NCI-H1092 (cell line): ENCODE data around the gene APLP2.

ENCODE experiments used
- DNase-seq: peaks from one replicate; lab custom pipeline; 2025; lab: John Stamatoyannopoulos, UW

The APLP2 gene

GRCh38 chr11:130145975-130146776 is 76.5 kb downstream of the APLP2 start:
- no peak for DNase-seq

DNA sequence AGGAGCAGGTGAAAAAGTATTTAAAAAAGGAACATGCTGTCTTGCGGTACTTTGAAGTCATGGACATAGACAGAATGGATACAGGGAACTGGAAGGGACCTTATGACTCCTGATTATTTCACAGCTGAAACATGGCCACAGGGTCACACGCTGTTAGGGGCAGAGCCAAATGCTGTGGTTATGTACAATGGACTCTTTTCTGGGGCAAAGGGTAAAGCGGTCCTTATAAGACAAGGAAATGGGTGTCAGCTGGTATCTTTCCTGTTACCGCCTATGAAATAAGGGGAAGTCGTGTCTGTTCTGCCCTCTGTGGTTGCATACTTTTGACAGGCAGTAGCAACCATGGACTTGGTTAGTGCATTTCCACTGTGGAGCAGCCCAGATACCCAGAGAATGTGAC is 77.1 kb downstream of the APLP2 start:
- no peak for DNase-seq

DNA sequence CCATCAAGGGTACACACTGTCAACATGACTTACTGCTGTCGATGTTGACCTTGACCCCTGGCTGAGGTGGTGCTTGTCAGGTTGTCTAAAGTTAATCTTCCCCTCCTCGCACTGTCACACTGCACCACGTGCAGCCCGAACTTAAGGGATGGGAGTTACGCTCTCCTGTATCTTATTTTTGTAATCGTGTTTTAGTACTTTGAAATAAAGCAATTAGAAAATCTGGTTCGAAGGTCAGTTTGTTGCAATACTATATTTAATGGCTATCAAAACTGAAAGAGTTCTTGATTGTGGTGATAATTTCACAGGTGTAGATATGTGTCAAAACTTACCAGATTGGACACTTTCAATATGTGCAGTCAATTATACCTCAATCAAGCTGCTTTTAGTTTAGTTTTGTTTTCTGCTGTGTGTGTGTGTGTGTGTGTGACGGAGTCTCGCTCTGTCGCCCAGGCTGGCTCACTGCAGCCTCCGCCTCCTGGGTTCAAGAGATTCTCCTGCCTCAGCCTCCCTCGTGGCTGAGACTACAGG is 79.2 kb downstream of the APLP2 start:
- DNase-seq, result no peak

DNA sequence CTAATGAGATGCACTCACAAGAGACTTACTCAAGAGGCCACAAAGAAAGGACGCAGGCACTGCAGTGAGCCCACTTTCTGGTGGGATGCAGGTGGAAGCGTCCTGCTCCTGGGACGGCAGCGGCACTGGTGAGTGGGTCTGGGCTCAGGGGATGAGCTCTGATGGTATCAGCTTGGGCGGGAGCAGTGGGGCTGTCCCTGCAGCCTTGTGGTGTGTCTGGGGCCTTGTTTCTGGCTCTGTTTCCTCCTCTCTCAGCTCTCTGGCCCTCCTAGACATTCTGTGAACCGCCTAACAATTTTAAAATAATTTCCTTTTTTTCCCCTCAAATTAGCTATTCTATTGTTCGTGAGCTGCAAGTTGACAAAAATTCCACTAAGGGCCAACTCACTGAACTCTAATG is 81.1 kb downstream of the APLP2 start:
- no peak for DNase-seq

- DNase-seq, result no peak
Observed at GRCh38 chr11:130151196-130151595, 81.5 kb downstream of the APLP2 start.

- no peak for DNase-seq
Observed at GRCh38 chr11:130156108-130157022, 86.7 kb downstream of the APLP2 start.

DNA sequence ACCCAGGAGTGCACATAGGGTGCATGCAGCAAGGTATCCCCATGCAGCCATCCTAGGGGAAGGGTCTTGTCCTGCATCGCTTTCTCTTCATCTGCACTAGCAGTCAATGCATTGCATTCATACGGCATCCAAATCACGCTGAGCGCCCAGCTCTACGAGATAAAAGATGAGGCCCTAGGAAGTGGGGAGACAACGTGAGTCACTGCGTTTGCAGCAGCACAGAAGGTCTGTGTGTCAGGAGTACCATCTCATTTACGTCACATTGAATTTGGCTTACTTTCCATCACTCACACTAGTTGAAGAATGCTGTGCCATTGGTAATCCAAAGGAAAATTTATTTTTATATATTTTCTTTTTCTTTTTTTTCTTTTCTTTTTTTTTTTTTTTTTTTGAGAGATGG is 87.4 kb downstream of the APLP2 start:
- no peak for DNase-seq

DNA sequence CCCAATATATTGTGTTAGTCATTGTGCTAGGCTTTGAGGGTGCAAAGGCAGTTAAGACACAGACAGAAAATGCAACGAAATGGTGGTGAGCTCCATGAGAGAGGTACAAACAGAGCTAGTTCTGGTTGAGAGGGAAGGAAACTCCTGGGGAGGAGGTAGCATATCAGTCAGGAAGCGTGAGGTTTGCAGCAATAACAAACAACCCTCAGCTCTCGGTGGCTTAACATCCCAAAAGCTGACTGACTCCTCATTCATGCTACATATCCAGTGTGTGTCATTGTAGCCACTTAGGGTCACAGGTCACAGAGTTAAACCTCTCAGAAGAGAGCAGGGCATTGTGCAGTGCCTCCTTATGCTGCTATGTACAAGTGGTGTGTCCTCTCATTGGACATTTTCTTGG is 88.1 kb downstream of the APLP2 start:
- no peak for DNase-seq

GRCh38 chr11:130159139-130159538 is 89.4 kb downstream of the APLP2 start:
- DNase-seq, result no peak

- no peak for DNase-seq
Observed at GRCh38 chr11:130159657-130160497, 90.2 kb downstream of the APLP2 start, which contains the start of gene ST14. Gene ST14, plus strand, starts transcription at chr11:130159782. Its CDS starts 198 bp downstream, at chr11:130159980.

DNA sequence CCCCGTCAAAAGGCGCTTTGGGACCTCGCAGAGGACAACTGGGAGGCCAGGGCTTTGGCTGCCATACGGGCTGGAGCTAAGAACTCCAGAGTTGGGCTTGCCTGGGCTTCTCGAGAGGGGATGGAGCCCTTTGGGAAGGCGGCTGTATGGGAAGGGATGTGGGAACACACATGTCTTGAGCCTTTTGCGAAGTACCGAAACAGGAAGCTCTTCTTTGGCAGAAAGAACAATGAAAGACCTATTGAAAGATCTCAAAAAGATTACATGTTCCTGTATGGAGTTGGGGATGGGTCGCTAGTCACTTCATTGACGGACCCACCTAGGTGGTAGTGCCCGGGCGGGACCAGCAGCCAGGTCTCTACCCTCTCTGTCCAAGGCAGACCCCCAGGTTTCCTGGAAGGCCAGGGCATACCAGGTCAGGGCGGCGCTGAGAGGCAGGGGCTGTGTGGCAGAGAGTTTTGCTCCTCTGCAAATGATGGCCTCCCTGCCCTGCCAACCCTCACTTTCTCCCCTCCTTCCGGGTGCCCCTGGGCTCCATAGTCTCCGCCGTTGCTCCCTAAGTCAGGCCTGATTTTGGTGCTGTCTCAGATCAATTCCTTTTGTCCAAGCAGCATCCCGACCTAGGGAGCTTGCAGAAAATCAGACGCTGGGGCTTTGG is 90.9 kb downstream of the APLP2 start:
- DNase-seq, result no peak

DNA sequence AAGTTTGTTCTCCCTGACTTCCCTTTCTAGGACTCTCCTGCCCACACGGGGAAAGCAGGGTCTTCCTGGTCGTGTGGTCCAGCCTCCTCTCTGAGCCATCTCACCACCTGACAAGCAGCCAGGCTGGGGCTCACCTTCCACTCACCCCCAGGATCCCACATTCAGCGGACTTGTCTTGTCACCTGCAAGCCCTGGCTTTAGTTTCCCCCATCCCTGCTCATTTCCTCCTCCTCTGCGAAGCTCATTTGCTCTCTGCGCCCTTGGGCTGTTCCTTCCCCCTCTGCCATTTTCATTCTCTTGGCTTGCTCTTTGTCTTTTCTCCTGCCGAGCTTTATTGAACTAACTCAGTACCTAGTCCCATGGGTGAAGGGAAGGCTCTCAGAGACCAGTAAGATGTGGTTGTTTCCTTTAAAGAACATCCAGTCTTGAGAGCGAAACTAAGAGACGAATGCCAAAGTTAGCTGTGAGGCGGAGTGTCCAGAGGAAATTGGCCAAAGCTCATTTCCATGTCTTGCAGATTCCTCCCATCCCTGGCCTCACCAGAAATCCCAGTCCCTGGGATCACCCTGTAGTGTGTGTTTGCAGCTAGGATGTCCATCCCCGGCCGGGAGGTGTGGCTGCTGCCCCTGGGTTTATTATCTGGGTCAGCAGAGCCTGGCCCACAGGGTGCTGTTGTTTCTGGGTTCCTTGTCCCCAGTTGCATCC is 91.9 kb downstream of the APLP2 start:
- DNase-seq, result no peak

DNA sequence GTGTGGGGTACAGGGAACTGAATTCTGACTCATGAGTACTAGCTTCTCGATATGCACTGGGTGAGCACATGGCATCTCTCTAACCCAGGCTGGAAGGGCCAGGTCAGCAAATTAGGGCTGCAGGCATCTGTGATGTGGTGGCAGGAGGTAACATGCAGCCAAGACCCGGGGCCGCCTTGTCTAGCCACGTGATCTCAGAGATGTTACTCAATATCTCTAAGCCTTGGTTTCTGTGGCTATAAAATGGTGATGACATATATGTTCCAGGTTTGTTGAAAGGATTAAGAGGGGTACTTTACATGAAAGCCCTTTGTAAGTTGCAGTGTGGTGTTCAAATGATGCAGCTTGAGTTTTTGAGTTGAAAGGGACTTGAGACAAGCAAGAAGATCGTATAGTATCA is 93.0 kb downstream of the APLP2 start:
- no peak for DNase-seq

DNA sequence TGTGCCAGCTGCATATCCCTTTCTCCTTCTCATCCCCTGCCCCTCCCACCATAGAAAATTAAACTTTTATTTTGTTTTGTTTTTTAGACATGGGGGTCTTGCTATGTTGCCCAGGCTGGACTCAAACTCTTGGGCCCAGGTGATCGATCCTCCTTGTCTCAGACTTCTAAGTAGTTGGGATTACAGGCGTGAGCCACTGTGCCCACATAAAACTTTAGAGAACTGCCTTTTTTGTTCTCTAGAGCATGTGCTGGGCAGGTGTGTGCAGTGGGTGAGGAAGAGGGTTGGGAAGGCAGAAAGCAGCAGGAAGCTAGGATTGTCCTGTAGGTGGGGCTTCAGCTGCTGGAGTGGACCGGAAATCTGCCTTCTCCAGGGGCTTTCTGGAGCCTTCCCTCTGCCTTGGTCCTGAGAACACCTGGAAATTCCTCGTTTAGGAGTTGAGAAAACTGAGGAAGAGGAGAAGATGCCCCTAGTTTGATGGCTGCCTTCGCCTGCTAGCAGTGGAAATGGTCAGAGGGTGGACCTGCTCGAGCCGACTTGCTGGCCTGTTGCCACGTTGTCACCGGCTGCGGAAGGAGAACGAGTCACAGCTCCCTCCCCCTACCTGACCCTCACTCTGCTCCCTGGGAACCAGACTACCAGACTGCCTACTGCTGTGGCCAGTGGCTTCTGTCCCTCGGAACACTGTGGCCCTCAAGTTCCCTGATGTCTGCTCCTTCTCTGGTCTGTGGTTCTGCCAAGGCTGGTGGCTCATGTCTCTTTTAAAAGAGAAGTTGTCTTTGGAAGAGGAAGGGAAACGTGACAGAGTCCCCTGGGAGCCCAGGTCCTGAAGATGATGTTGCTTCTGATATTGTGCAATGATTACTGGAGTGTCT is 93.9 kb downstream of the APLP2 start:
- DNase-seq, result peak; percentile 30

GRCh38 chr11:130164221-130164570 is 94.5 kb downstream of the APLP2 start:
- no peak for DNase-seq

- no peak for DNase-seq
Observed at GRCh38 chr11:130165601-130166456, 96.1 kb downstream of the APLP2 start.

GRCh38 chr11:130166457-130166784 is 96.7 kb downstream of the APLP2 start:
- DNase-seq, result no peak

GRCh38 chr11:130167146-130167545 is 97.5 kb downstream of the APLP2 start:
- no peak for DNase-seq

- DNase-seq, result no peak
Observed at GRCh38 chr11:130168105-130168504, 98.4 kb downstream of the APLP2 start.
